NCI-H82 treated with DMSO at 0.1 percent for 48 hours (cell line): ENCODE data around the gene C13orf46.

ENCODE experiments used
- DNase-seq: peaks from one replicate; lab custom pipeline; 2025; ENCODE audit not compliant: unreplicated experiment; lab: John Stamatoyannopoulos, UW

C13orf46 gene

GRCh38 chr13:113939944-113940297, 34.0 kb downstream of the C13orf46 start:
- DNase-seq: no peak

- DNase-seq: no peak
Measured at GRCh38 chr13:113939129-113939943, 34.5 kb downstream of the C13orf46 start.

GRCh38 chr13:113938716-113939115, 35.2 kb downstream of the C13orf46 start:
- DNase-seq: no peak

- no peak for DNase-seq
Measured at GRCh38 chr13:113938246-113938645, 35.6 kb downstream of the C13orf46 start.

- DNase-seq: no peak
Measured at GRCh38 chr13:113937527-113938180, 36.2 kb downstream of the C13orf46 start.

- no peak for DNase-seq
Measured at GRCh38 chr13:113937073-113937472, 36.8 kb downstream of the C13orf46 start.

GRCh38 chr13:113936166-113936965, 37.5 kb downstream of the C13orf46 start:
- no peak for DNase-seq

GRCh38 chr13:113935001-113935844, 38.7 kb downstream of the C13orf46 start:
- DNase-seq: no peak

- no peak for DNase-seq
Measured at GRCh38 chr13:113934576-113934975, 39.3 kb downstream of the C13orf46 start.

- no peak for DNase-seq
Measured at GRCh38 chr13:113933901-113934300, 40.0 kb downstream of the C13orf46 start.

GRCh38 chr13:113931841-113932459, 41.9 kb downstream of the C13orf46 start:
- DNase-seq: no peak

- no peak for DNase-seq
Measured at GRCh38 chr13:113930671-113931637, 42.9 kb downstream of the C13orf46 start.

- no peak for DNase-seq
Measured at GRCh38 chr13:113929628-113930615, 44.0 kb downstream of the C13orf46 start.

- DNase-seq: no peak
Measured at GRCh38 chr13:113928685-113929627, 44.9 kb downstream of the C13orf46 start.

GRCh38 chr13:113927661-113928581, 46.0 kb downstream of the C13orf46 start:
- no peak for DNase-seq
